ENCODE results near the gene TMEM91.

TMEM91 gene

DNA sequence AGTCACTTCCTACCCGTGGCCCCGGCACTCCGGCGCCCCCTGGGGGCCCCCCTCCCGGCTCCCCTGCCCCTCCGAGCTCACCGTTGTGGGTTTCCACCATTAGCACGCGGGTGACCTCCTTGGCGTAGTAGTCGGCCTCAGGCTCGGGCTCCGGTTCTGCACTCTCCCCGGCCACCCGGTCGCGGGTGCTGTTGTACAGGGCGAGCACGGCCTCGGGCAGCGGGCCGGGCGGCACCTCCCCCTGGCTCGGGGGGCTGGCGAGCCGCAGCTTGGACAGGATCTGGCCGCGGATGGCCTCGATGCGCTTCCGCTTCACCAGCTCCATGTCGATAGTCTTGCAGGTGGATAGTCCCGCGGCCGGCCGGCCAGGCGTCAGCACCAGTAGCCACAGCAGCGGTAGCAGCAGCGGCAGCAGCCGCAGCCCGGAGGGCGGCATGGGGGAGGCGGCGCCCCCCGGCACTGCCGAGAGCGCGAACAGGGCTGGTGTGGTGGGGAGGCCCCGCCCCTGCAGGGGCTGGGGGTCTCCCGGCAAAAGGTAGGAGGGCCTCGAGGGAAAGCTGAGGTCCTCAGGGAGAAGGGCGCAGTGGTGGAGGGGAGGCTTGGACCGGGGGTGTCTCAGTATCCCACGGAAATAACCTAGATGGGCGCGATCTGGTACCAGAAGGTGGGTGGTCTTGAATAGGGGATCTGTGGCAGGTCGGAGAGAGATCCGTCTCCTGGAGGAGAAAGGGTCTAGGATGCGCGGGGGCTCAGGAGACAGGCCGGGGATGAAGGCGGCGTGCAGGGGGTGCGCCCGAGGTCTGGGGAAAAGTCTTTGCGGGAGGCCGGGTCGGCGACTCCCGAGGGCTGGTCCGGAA is 23.5 kb upstream of the TMEM91 start:
- no peak for TF ChIP-seq EZH2 (IDR thresholded peaks at IDR 0.05; ENCODE audit: borderline replicate concordance, low read length)
- TF ChIP-seq, protein P1, sequence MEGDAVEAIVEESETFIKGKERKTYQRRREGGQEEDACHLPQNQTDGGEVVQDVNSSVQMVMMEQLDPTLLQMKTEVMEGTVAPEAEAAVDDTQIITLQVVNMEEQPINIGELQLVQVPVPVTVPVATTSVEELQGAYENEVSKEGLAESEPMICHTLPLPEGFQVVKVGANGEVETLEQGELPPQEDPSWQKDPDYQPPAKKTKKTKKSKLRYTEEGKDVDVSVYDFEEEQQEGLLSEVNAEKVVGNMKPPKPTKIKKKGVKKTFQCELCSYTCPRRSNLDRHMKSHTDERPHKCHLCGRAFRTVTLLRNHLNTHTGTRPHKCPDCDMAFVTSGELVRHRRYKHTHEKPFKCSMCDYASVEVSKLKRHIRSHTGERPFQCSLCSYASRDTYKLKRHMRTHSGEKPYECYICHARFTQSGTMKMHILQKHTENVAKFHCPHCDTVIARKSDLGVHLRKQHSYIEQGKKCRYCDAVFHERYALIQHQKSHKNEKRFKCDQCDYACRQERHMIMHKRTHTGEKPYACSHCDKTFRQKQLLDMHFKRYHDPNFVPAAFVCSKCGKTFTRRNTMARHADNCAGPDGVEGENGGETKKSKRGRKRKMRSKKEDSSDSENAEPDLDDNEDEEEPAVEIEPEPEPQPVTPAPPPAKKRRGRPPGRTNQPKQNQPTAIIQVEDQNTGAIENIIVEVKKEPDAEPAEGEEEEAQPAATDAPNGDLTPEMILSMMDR (IDR thresholded peaks at IDR 0.05; ENCODE audit: low read length): peak; percentile 79
- peak overlapping the region; percentile 65 for H3K27ac ChIP-seq (ENCODE audit: low read depth, low read length, poor library complexity, severe bottlenecking)
- H3K36me3 ChIP-seq (ENCODE audit: insufficient read depth, low read length): peaks cover 5% of the 10 kb centered on the region; the same call in 1 of the 2 replicates
- H3K4me3 ChIP-seq (ENCODE audit: low read depth, low read length, poor library complexity, severe bottlenecking): peak overlapping the region; percentile 98
- peak overlapping the region; percentile 98 for H3K9ac ChIP-seq (ENCODE audit: low read length)
- H3K79me2 ChIP-seq (ENCODE audit: insufficient read depth, low read length): peaks cover 14% of the 10 kb centered on the region
- peaks cover 22% of the 10 kb centered on the region for H3K4me1 ChIP-seq (ENCODE audit: insufficient read depth, low read length, severe bottlenecking)
- peak overlapping the region; percentile 90 for H3K4me2 ChIP-seq (ENCODE audit: low read length)
- no peak overlapping the region for H2AFZ ChIP-seq (ENCODE audit: low read length)
- H3F3A ChIP-seq (ENCODE audit: insufficient read depth, low read length): no peaks in the 10 kb centered on the region
- H3K9me2 ChIP-seq (ENCODE audit: low read depth, low read length): no peaks in the 10 kb centered on the region
- H3K27me3 ChIP-seq (ENCODE audit: insufficient read depth, low read length): no peaks in the 10 kb centered on the region
- no peaks in the 10 kb centered on the region for H4K20me1 ChIP-seq (ENCODE audit: insufficient read depth, low read length)
- H3K9me3 ChIP-seq (ENCODE audit: low read length): no peaks in the 10 kb centered on the region

DNA sequence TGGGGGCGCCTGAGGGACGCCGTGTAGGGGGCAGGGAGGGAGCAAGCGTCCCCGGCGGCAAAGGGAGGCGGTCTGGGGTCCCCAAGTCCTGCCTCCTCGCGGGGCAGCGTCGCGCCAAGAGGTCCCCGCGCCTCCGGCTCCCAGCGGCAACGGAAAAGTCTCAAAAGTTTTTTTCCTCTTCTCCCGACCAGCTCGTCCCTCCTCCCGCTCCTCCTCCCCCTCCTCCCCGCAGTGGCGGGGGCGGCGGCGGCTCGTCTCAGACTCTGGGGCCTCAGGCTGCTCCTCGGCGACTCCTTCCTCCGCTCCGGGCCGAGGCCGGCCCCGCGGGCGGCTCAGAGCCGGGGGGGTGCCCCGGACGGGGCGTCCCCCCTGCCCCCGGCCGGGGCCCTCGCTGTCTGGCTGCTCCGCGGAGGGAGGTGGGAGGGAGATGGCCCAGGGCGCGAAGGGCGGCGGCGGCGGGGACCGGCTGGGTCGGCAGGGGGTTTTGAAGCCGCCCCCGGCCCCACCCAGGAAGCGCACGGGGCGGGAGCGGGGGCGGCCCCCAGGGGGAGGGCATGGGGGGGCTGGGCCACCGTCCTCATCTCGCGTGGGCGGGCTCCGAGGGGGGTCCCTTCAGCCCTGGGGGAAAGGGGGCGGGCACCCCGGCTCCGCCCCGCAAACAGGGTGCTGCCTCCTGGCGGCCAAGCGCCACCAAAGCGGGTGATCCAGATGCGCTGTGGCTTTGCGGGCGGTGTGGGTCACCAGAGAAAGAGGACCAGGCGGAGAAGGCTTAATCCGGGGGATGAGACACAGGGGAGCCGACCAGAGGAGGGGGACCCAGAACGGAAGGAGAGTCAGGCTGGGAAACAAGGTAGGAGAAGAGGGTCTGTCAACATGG is 22.6 kb upstream of the TMEM91 start, which contains the start of gene TGFB1:
TSS of gene TGFB1 (minus strand) at position 457 of the 877 bp plus-strand sequence. CDS start 878 bp downstream, outside the sequence.
- peaks cover 22% of the 10 kb centered on the region for H3K4me1 ChIP-seq (ENCODE audit: insufficient read depth, low read length, severe bottlenecking)
- no peaks in the 10 kb centered on the region for H4K20me1 ChIP-seq (ENCODE audit: insufficient read depth, low read length)
- peak within 1 kb of the TSS; percentile 98 for H3K9ac ChIP-seq (ENCODE audit: low read length)
- TF ChIP-seq, protein P1 (IDR thresholded peaks at IDR 0.05; ENCODE audit: low read length): peak; percentile 88
- no peak for TF ChIP-seq EZH2 (IDR thresholded peaks at IDR 0.05; ENCODE audit: borderline replicate concordance, low read length)
- H2AFZ ChIP-seq (ENCODE audit: low read length): no peak within 1 kb of the TSS
- peak within 1 kb of the TSS; percentile 65 for H3K27ac ChIP-seq (ENCODE audit: low read depth, low read length, poor library complexity, severe bottlenecking)
- no peaks in the 10 kb centered on the region for H3K9me3 ChIP-seq (ENCODE audit: low read length)
- peak within 1 kb of the TSS; percentile 98 for H3K4me3 ChIP-seq (ENCODE audit: low read depth, low read length, poor library complexity, severe bottlenecking)
- H3K79me2 ChIP-seq (ENCODE audit: insufficient read depth, low read length): peaks cover 14% of the 10 kb centered on the region
- no peaks in the 10 kb centered on the region for H3K36me3 ChIP-seq (ENCODE audit: insufficient read depth, low read length)
- H3K27me3 ChIP-seq (ENCODE audit: insufficient read depth, low read length): no peaks in the 10 kb centered on the region
- no peaks in the 10 kb centered on the region for H3K9me2 ChIP-seq (ENCODE audit: low read depth, low read length)
- no peaks in the 10 kb centered on the region for H3F3A ChIP-seq (ENCODE audit: insufficient read depth, low read length)
- H3K4me2 ChIP-seq (ENCODE audit: low read length): peak within 1 kb of the TSS; percentile 90

DNA sequence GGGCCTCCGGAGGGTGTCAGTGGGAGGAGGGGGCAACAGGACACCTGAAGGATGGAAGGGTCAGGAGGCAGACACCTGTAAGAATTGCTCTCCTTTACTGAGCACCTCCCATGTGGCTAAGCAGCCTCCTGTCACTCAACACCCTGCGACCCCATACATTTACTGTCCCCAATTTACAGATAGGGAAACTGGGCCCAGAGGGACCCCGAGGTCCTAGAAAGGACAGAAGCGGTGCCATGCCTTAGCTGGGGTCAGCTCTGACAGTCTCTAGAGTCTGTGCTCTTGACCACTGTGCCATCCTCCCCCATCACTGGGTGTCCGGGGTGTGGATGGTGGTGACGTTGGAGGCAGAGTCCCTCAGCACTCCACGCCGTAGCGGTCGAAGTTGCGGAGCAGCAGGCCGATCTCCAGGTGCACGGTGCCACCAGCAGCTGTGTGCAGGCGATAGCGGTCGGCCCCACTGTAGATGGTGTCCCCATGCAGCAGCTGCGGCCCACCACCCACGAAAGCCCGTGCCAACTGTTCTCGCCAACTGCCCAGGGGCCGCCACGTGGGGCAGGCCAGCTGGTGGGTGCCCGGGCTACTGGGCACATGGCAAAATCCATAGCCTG is 21.9 kb upstream of the TMEM91 start:
- Histone ChIP-seq H3K36me3 (ENCODE audit: insufficient read depth, low read length) (no peaks in the 10 kb centered on the region), H3K4me2 (ENCODE audit: low read length) (peak overlapping the region; percentile 90), H3K4me3 (ENCODE audit: low read depth, low read length, poor library complexity, severe bottlenecking) (peak overlapping the region; percentile 98), H3K9ac (ENCODE audit: low read length) (peak overlapping the region; percentile 44; the same call in 1 of the 2 replicates), H3K9me3 (ENCODE audit: low read length) (no peaks in the 10 kb centered on the region), H4K20me1 (ENCODE audit: insufficient read depth, low read length) (no peaks in the 10 kb centered on the region), H3K27ac (ENCODE audit: low read depth, low read length, poor library complexity, severe bottlenecking) (peak overlapping the region; percentile 31), H3F3A (ENCODE audit: insufficient read depth, low read length) (no peaks in the 10 kb centered on the region), H3K27me3 (ENCODE audit: insufficient read depth, low read length) (no peaks in the 10 kb centered on the region), H3K9me2 (ENCODE audit: low read depth, low read length) (no peaks in the 10 kb centered on the region), H3K79me2 (ENCODE audit: insufficient read depth, low read length) (peaks cover 14% of the 10 kb centered on the region), H3K4me1 (ENCODE audit: insufficient read depth, low read length, severe bottlenecking) (peaks cover 22% of the 10 kb centered on the region), H2AFZ (ENCODE audit: low read length) (no peak overlapping the region)
- no peak for TF ChIP-seq EZH2 (IDR thresholded peaks at IDR 0.05; ENCODE audit: borderline replicate concordance, low read length)
- TF ChIP-seq, protein P1 (IDR thresholded peaks at IDR 0.05; ENCODE audit: low read length): no peak

Measured in OCI-LY1 (cell line).